Thoracic aorta (tissue), 2 donors: ENCODE measurements around the gene MARK4. TPM values are rescaled to one million over a fixed set of nuclear protein-coding genes. Genes with fewer than 3 reads are reported as not detected.

Source experiments
- ATAC-seq: fragments of 150-250 bp; one replicate; pipeline ENCODE4 v1.8.0; 2017; ENCODE audit warnings: low read depth; ENCODE audit not compliant: insufficient number of reproducible peaks, low FRiP score
- DNase-seq: peaks from one replicate; pipeline ENCODE4 v3.0.0-alpha.2; 2020; ENCODE audit warnings: low spot score
- H3K27ac ChIP-seq, 2 donors: fragments of 200-600 bp; sonication (generic); 1 replicate in 1 of 2; 2 replicates in 1 of 2; pipeline ENCODE4 v1.5.1; 2016; ENCODE audit warnings: mild to moderate bottlenecking in 2 of 2, moderate library complexity in 2 of 2
- H3K27me3 ChIP-seq: fragments of 200-600 bp; sonication (generic); replicated peaks from 2 replicates; pipeline ENCODE4 v1.6.0; 2016; ENCODE audit warnings: mild to moderate bottlenecking; ENCODE audit not compliant: insufficient read depth
- H3K36me3 ChIP-seq: fragments of 200-600 bp; sonication (generic); one replicate; pipeline ENCODE4 v1.5.1; 2016
- H3K4me1 ChIP-seq, 2 donors: fragments of 200-600 bp; sonication (generic); 1 replicate in 1 of 2; 2 replicates in 1 of 2; pipeline versions ENCODE4 v1.5.1 to v1.6.0; 2016; ENCODE audit warnings: low read depth in 2 of 2, mild to moderate bottlenecking in 1 of 2; ENCODE audit not compliant: control insufficient read depth in 1 of 2
- H3K4me3 ChIP-seq: fragments of 200-600 bp; sonication (generic); 2 replicates; pipeline ENCODE4 v1.5.1; 2016; ENCODE audit warnings: mild to moderate bottlenecking
- H3K9me3 ChIP-seq: fragments of 200-600 bp; sonication (generic); 2 replicates; pipeline ENCODE4 v1.5.1; 2016
- CTCF ChIP-seq: fragments of 200-600 bp; sonication (generic); IDR thresholded peaks from one replicate; pipeline ENCODE4 v1.5.1; 2019; ENCODE audit warnings: antibody characterized with exemption
- total RNA-seq, 2 donors: library from RNA; depleted of rRNA; stranded (reverse); fragments of >200 nt; gene quantifications; one replicate each; pipeline versions ENCODE4 v1.1.0 to v1.2.3, GENCODE V29; 2016

Gene MARK4
- total RNA-seq, 2 donors from 2014 or later: 24.1 to 36.2 TPM

GRCh38 chr19:45347570-45348366, 96.7 kb downstream of the MARK4 start:
- Histone ChIP-seq H3K27me3 (no peaks in the 10 kb centered on the region), H3K36me3 (peaks cover 5% of the 10 kb centered on the region), H3K4me3 (no peak overlapping the region), H3K4me1 (no peaks in the 10 kb centered on the region), H3K27ac (no peak overlapping the region), H3K9me3 (no peaks in the 10 kb centered on the region)
- no peak for TF ChIP-seq CTCF
- ATAC-seq (no peak), DNase-seq (no peak)

- H3K27me3 ChIP-seq: no peaks in the 10 kb centered on the region
- no peak overlapping the region for H3K4me3 ChIP-seq
Measured at GRCh38 chr19:45348367-45349125, 97.5 kb downstream of the MARK4 start.

GRCh38 chr19:45349126-45349415, 98.0 kb downstream of the MARK4 start:
- H3K4me1 ChIP-seq: no peaks in the 10 kb centered on the region
- no peaks in the 10 kb centered on the region for H3K27me3 ChIP-seq
- H3K4me3 ChIP-seq: no peak overlapping the region
- TF ChIP-seq CTCF: no peak
- H3K36me3 ChIP-seq: peaks cover 5% of the 10 kb centered on the region
- DNase-seq (no peak), ATAC-seq (no peak)
- H3K27ac ChIP-seq: no peak overlapping the region
- no peaks in the 10 kb centered on the region for H3K9me3 ChIP-seq

More at GRCh38 chr19:45348367-45349125, 97.5 kb downstream of the MARK4 start:
- DNase-seq (no peak), ATAC-seq (no peak)
- Histone ChIP-seq H3K36me3 (peaks cover 5% of the 10 kb centered on the region), H3K9me3 (no peaks in the 10 kb centered on the region), H3K27ac (no peak overlapping the region), H3K4me1 (no peaks in the 10 kb centered on the region)
- no peak for TF ChIP-seq CTCF

- H3K27me3 ChIP-seq: no peaks in the 10 kb centered on the region
- H3K27ac ChIP-seq: no peak overlapping the region
- no peaks in the 10 kb centered on the region for H3K9me3 ChIP-seq
- H3K4me1 ChIP-seq: no peaks in the 10 kb centered on the region
- H3K36me3 ChIP-seq: peaks cover 9% of the 10 kb centered on the region
- TF ChIP-seq CTCF: no peak
- no peak for ATAC-seq
- no peak overlapping the region for H3K4me3 ChIP-seq
- DNase-seq: no peak
Measured at GRCh38 chr19:45349430-45349941, 98.4 kb downstream of the MARK4 start.

- Histone ChIP-seq H3K4me3 (no peak overlapping the region), H3K9me3 (no peaks in the 10 kb centered on the region), H3K36me3 (peaks cover 10% of the 10 kb centered on the region), H3K27me3 (no peaks in the 10 kb centered on the region), H3K27ac (no peak overlapping the region), H3K4me1 (no peaks in the 10 kb centered on the region)
- DNase-seq (no peak), ATAC-seq (no peak)
- no peak for TF ChIP-seq CTCF
Measured at GRCh38 chr19:45350477-45351058, 99.5 kb downstream of the MARK4 start.
